Heart left ventricle (tissue), 16 donors: ENCODE data around the gene STX11. TPM values are rescaled to one million over a fixed set of nuclear protein-coding genes. Genes with fewer than 3 reads are reported as not detected.

ENCODE experiments used
- ATAC-seq, 4 donors: fragments of 200-7000 bp; cut with Tn5 transposase; one replicate each; pipeline ENCODE4 v1.9.1; 2020 to 2022; ENCODE audit warnings: moderate library complexity in 4 of 4, mild to moderate bottlenecking in 3 of 4, moderate number of reproducible peaks in 1 of 4
- DNase-seq, 5 donors: peaks; one replicate each; pipeline ENCODE4 v3.0.0-alpha.2; 2020
- H3K27ac ChIP-seq, 12 donors: fragments of 200-600 bp; sonication (generic) in 4 of 12; one replicate each; pipeline versions ENCODE4 v1.5.0 to v1.8.0; 2016 to 2022; ENCODE audit warnings: mild to moderate bottlenecking in 2 of 12
- H3K27me3 ChIP-seq, 9 donors: fragments of 200-600 bp; sonication (generic) in 2 of 9; one replicate each; pipeline versions ENCODE4 v1.5.1 to v1.8.0; 2016 to 2022; ENCODE audit warnings: mild to moderate bottlenecking in 3 of 9
- H3K36me3 ChIP-seq, 9 donors: fragments of 200-600 bp; sonication (generic) in 2 of 9; one replicate each; pipeline versions ENCODE4 v1.5.0 to v1.8.0; 2018 to 2022; ENCODE audit warnings: mild to moderate bottlenecking in 2 of 9
- H3K4me1 ChIP-seq, 12 donors: fragments of 200-600 bp; sonication (generic) in 4 of 12; one replicate each; pipeline versions ENCODE4 v1.5.0 to v1.8.0; 2016 to 2022; ENCODE audit warnings: mild to moderate bottlenecking in 3 of 12
- H3K4me3 ChIP-seq, 12 donors: fragments of 200-600 bp; sonication (generic) in 4 of 12; one replicate each; pipeline versions ENCODE4 v1.5.0 to v1.8.0; 2017 to 2022; ENCODE audit warnings: mild to moderate bottlenecking in 9 of 12, moderate library complexity in 4 of 12
- H3K9me3 ChIP-seq, 12 donors: fragments of 200-600 bp; sonication (generic) in 4 of 12; one replicate each; pipeline versions ENCODE4 v1.5.0 to v1.8.0; 2016 to 2022; ENCODE audit warnings: mild to moderate bottlenecking in 1 of 12
- CTCF ChIP-seq, 12 donors: fragments of 200-600 bp; sonication (generic) in 4 of 12; IDR thresholded peaks; one replicate each; pipeline versions ENCODE4 v1.5.0 to v1.8.0; 2018 to 2022; ENCODE audit warnings: antibody characterized with exemption in 12 of 12, mild to moderate bottlenecking in 5 of 12
- POLR2A ChIP-seq, 2 donors: fragments of 450-650 bp; IDR thresholded peaks; one replicate each; pipeline ENCODE4 v1.6.1; 2017; ENCODE audit warnings: antibody characterized with exemption in 2 of 2, mild to moderate bottlenecking in 2 of 2, moderate library complexity in 2 of 2
- WGBS, 4 donors: extraction: QIAGEN DNeasy Blood & Tissue Kit in 2 of 4; methylation state at CpG; one replicate each; pipeline versions ENCODE4 v1.1.5 to v1.1.7; 2013 to 2018; 5-methylcytosine and 5-hydroxymethylcytosine counted together
- intact Hi-C, 10 donors: fragments of 100-400 bp; cut with DNase I; formaldehyde crosslinking; loops; one replicate each; pipeline versions ENCODE4 v1.11.1 to v1.14.2; 2022
- polyA plus RNA-seq, 2 donors: library from polyadenylated mRNA; stranded (reverse); fragments of 200-250 nt; gene quantifications; one replicate each; pipeline ENCODE4 v1.2.3, GENCODE V29; 2013
- total RNA-seq, 9 donors: library from RNA; depleted of rRNA in 2 of 9; stranded (reverse); fragments of >200 nt in 2 of 9; fragmentation: NEBNext Ultra II Directional in 3 of 9; extraction: Animal tissue kit (Norgen Biotek cat#: 25700) in 3 of 9; gene quantifications; one replicate each; pipeline versions ENCODE4 v1.1.0 to v1.2.4, GENCODE V29; 2016 to 2023
- donor health status: ischemic (EF 13 %, LVEDD 7.1; RV severe dilation, severe dysfunction).
- donor health status: healthy with polysubstance abuse.
- donor health status: DM: no; HTN: yes; CAD: no.
- donor health status: DM: no; HTN: no; CAD: no.
- donor health status: ischemic (EF 25% LVEDD 6.9; RV normal size, moderate dysfunction).
- donor health status: ischemic (EF 25% LVEDD 5.7; RV mildly dilated, moderate dysfunction).
- donor health status: healthy.
- donor health status: DM: yes; HTN: yes; CAD: no.
- donor health status: ischemic (EF 35%, LVEDD 5.7; RV mildly dilated, moderate dysfunction).
- donor health status: nonischemic (EF 11% LVEDD 7.7; RV severe dilation, severe dysfunction).
- donor health status: DM: yes; HTN: yes; CAD: no.
- donor health status: PGD.
- donor health status: ischemic (EF 29% LVEDD 5.4; RV normal size, mild dysfunction).
- donor health status: nonischemic (EF 23%, LVEDD 6.1; RV moderate dilation, normal function).

STX11 gene
- total and polyA plus RNA-seq, 11 donors: 4.7 to 21.0 (median 9.0) TPM

DNA sequence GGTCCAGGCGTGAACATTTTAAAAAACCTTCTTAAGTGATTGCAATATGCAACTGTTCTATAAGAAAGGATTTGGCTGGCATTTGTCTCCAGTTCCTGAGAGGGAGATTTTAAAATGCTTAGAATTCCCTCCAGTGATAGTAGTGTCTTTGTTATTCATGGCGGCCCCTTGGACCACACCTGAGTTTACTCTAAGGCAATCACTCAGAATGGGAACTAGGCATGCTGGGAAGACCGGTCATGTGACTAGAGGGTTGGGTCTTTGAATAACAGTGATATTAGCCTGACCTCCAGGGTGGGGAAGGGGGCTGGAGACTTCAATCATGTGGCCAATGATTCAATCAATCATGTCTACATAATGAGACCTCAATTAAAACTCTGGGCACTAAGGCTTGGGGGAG, 84.1 kb downstream of the STX11 start:
- H3K27me3 ChIP-seq: no peaks in the 10 kb centered on the region
- 86 to 97% (median 95%) methylated on average over 3 of the region's 3 CpGs for WGBS, 4 donors
- ATAC-seq (no peak), DNase-seq (no peak)
- no peak for TF ChIP-seq POLR2A (IDR thresholded peaks at IDR 0.05)
- no peaks in the 10 kb centered on the region for H3K36me3 ChIP-seq
- intact Hi-C loops: loop anchor here in 1 of 10 donors (5.0 kb wide), 1 partner anchor 43 kb away; no protein-coding TSS in a partner anchor
- H3K9me3 ChIP-seq: peaks cover 0 to 5% (median 0%) of the 10 kb centered on the region in 12 donors
- H3K27ac ChIP-seq: no peak overlapping the region
- H3K4me3 ChIP-seq: no peak overlapping the region
- peaks cover 0 to 26% (median 9%) of the 10 kb centered on the region in 12 donors for H3K4me1 ChIP-seq

DNA sequence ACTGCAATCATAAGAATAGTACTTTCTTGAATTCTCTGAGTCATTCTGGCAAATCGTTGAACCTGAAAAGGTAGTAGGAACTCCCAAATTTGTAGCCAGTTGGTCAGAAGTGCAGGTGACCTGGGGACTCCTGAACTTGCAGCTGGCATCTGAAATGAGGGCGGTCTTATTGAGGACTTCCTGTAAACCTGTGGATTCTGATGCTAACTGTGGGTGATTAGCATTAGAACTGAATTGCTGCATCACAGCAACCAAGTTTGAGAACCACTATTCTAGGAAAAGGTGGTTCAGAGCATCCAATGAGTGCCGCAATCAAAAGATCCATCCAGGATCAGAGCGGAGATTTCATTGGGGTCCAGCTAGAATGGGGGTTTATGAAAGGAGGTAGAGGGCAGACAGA, 84.6 kb downstream of the STX11 start:
- H3K27ac ChIP-seq: no peak overlapping the region
- WGBS, 4 donors: 75 to 85% (median 84%) methylated on average over 4 of the region's 4 CpGs
- intact Hi-C loops: loop anchor here in 1 of 10 donors (5.0 kb wide), 1 partner anchor 42 kb away; no protein-coding TSS in a partner anchor
- ATAC-seq (no peak), DNase-seq (no peak)
- no peaks in the 10 kb centered on the region for H3K36me3 ChIP-seq
- H3K9me3 ChIP-seq: peaks cover 0 to 5% (median 0%) of the 10 kb centered on the region in 12 donors
- no peak overlapping the region for H3K4me3 ChIP-seq
- no peak for TF ChIP-seq CTCF (IDR thresholded peaks at IDR 0.05)
- TF ChIP-seq POLR2A (IDR thresholded peaks at IDR 0.05): no peak
- H3K4me1 ChIP-seq: peaks cover 0 to 26% (median 9%) of the 10 kb centered on the region in 12 donors
- no peaks in the 10 kb centered on the region for H3K27me3 ChIP-seq

Other genes starting within 250 kb of the STX11 start
- gene PLAGL1, start 142.3 kb upstream of the STX11 start, total RNA-seq: 10 to 100 TPM in 5 of 9 donors, 1 to 10 TPM in 4; 6.6 to 27.3 (median 10.0) TPM
- 1 to 10 TPM; 7.7 to 9.5 TPM for gene PLAGL1, start 142.3 kb upstream of the STX11 start, polyA plus RNA-seq
- 100 to 1,000 TPM in 8 of 9 donors, 10 to 100 TPM in 1; 99.5 to 240 (median 124) TPM for gene SF3B5, start 54.9 kb upstream of the STX11 start, total RNA-seq
- 100 to 1,000 TPM; 150 to 281 TPM for gene SF3B5, start 54.9 kb upstream of the STX11 start, polyA plus RNA-seq
- gene UTRN, start 134.8 kb downstream of the STX11 start, total RNA-seq: 100 to 1,000 TPM in 3 of 9 donors, 10 to 100 TPM in 6; 69.3 to 129 (median 86.0) TPM
- 10 to 100 TPM; 13.9 to 28.8 TPM for gene UTRN, start 134.8 kb downstream of the STX11 start, polyA plus RNA-seq